ENCODE results near the gene DHX58. TPM values are rescaled to one million over a fixed set of nuclear protein-coding genes. Genes with fewer than 3 reads are reported as not detected.

DHX58 gene
- total and polyA plus RNA-seq, 10 of the 15 experiments (the other 5 are each of a cell fraction or from before 2014, with no cell fraction given): 3.5 to 69.8 (median 16.4) TPM

DNA sequence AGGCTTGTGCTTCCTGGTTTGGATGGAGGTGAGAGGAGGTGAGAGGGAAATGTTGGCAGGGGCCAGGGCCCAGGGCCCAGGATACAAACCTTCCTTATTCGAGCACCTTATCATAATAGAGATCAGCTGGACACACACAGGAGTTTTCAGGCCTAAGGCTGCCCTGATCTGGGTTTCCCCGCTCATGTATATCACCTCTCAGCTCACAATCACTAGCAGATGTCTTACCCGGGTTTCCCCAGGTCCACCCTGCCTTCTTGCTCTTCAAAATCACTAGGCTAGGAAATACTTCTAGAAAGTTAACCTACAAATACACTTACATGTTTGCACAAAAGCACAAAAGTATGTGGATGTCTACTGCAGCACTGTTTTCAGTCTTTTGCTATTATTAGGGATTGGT, 14.3 kb upstream of the DHX58 start:
- peaks cover 5% of the 10 kb centered on the region for H3K79me2 ChIP-seq (ENCODE audit: control insufficient read depth, insufficient read depth, low read length)
- ATAC-seq (peak; percentile 24; the same call in 1 of the 3 replicates), DNase-seq (ENCODE audit: low read depth, low spot score) (no peak), FAIRE-seq (no peak)
- no peak overlapping the region for H3K4me2 ChIP-seq (ENCODE audit: control insufficient read depth, insufficient read depth)
- peaks cover 2% of the 10 kb centered on the region; the same call in 1 of the 2 replicates for H4K20me1 ChIP-seq (ENCODE audit: control insufficient read depth, insufficient read depth)
- in situ Hi-C loops (cut with MboI) (no loop called here), intact Hi-C loops (cut with micrococcal nuclease; ENCODE audit: unreplicated experiment) (no loop called here)
- no peak overlapping the region for H3K9ac ChIP-seq (ENCODE audit: control insufficient read depth, insufficient read depth, low read length)
- H3K36me3 ChIP-seq (ENCODE audit: control insufficient read depth in 2 of 2, insufficient read depth in 2 of 2, low read length in 1 of 2): peaks cover 30 to 45% of the 10 kb centered on the region in 2 experiments
- H3K4me1 ChIP-seq (ENCODE audit: control insufficient read depth, insufficient read depth, low read length): no peaks in the 10 kb centered on the region
- ChIA-PET POLR2A (no interaction called here), SMC1A (ENCODE audit: uncharacterized antibody, unreplicated experiment) (interaction anchor here (1.7 kb wide), 1 partner anchor 54 kb away, joined by 7 read pairs; the partner anchor contains the start of gene KCNH4), CTCF (interaction anchor here (1.2 to 2.1 kb wide), 2 partner anchors 55 to 107 kb away, joined by 3 to 5 read pairs; partner anchors contain the start of gene NKIRAS2), RAD21 (ENCODE audit: unreplicated experiment) (interaction anchor here (2.3 kb wide), 1 partner anchor 54 kb away, joined by 8 read pairs; the partner anchor contains the start of gene KCNH4)
- no peak overlapping the region for H3K27ac ChIP-seq (ENCODE audit: control insufficient read depth, insufficient read depth)
- no peak overlapping the region for H2AFZ ChIP-seq (ENCODE audit: control insufficient read depth, low read depth, low read length)
- WGBS (ENCODE audit: insufficient coverage, insufficient replicate concordance, low lambda C conversion rate, missing lambda C conversion rate): 17% methylated on average over 3 of the region's 3 CpGs
- no peak for TF ChIP-seq BCL11A (IDR thresholded peaks at IDR 0.05; ENCODE audit: low read depth, low read length)
- TF ChIP-seq IKZF2 (IDR thresholded peaks at IDR 0.05): no peak
- no peak for TF ChIP-seq GABPA (IDR thresholded peaks at IDR 0.05; ENCODE audit: low read depth)
- TF ChIP-seq, protein P1, sequence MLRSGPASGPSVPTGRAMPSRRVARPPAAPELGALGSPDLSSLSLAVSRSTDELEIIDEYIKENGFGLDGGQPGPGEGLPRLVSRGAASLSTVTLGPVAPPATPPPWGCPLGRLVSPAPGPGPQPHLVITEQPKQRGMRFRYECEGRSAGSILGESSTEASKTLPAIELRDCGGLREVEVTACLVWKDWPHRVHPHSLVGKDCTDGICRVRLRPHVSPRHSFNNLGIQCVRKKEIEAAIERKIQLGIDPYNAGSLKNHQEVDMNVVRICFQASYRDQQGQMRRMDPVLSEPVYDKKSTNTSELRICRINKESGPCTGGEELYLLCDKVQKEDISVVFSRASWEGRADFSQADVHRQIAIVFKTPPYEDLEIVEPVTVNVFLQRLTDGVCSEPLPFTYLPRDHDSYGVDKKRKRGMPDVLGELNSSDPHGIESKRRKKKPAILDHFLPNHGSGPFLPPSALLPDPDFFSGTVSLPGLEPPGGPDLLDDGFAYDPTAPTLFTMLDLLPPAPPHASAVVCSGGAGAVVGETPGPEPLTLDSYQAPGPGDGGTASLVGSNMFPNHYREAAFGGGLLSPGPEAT (IDR thresholded peaks at IDR 0.05; ENCODE audit: low read depth): no peak
- no peak for TF ChIP-seq TAF1 (IDR thresholded peaks at IDR 0.05; ENCODE audit: borderline replicate concordance, low read depth, low read length)
- TF ChIP-seq CBX5 (IDR thresholded peaks at IDR 0.05; ENCODE audit: low read depth): no peak
- no peak for TF ChIP-seq SMARCA5 (IDR thresholded peaks at IDR 0.05)
- TF ChIP-seq NR2C1 (IDR thresholded peaks at IDR 0.05): no peak
- TF ChIP-seq, protein P2, sequence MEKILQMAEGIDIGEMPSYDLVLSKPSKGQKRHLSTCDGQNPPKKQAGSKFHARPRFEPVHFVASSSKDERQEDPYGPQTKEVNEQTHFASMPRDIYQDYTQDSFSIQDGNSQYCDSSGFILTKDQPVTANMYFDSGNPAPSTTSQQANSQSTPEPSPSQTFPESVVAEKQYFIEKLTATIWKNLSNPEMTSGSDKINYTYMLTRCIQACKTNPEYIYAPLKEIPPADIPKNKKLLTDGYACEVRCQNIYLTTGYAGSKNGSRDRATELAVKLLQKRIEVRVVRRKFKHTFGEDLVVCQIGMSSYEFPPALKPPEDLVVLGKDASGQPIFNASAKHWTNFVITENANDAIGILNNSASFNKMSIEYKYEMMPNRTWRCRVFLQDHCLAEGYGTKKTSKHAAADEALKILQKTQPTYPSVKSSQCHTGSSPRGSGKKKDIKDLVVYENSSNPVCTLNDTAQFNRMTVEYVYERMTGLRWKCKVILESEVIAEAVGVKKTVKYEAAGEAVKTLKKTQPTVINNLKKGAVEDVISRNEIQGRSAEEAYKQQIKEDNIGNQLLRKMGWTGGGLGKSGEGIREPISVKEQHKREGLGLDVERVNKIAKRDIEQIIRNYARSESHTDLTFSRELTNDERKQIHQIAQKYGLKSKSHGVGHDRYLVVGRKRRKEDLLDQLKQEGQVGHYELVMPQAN (conservative IDR thresholded peaks at IDR 0.05): no peak
- no peak overlapping the region for H3K4me3 ChIP-seq
- H3K27me3 ChIP-seq (replicated peaks in 1 of 2; ENCODE audit: control insufficient read depth in 2 of 2, insufficient read depth in 2 of 2, low read length in 1 of 2): no peaks in the 10 kb centered on the region
- BruUV-seq (replicated peaks): TSS peak; percentile 38
- no peaks in the 10 kb centered on the region for H3K9me3 ChIP-seq (replicated peaks; ENCODE audit: control insufficient read depth, insufficient read depth, low read length)
